Neural progenitor cell (in vitro differentiated cells): ENCODE results near the gene ATXN10. TPM values are rescaled to one million over a fixed set of nuclear protein-coding genes. Genes with fewer than 3 reads are reported as not detected.

Experiments
- DNase-seq: peaks from one replicate; pipeline ENCODE4 v3.0.0-alpha.2; 2016; ENCODE audit warnings: low spot score
- H2AFZ ChIP-seq: fragments of 200-600 bp; sonication (generic); replicated peaks from 2 replicates; pipeline ENCODE4 v1.6.1; 2016; ENCODE audit warnings: antibody characterized with exemption
- H3F3A ChIP-seq: fragments of 200-600 bp; sonication (generic); 2 replicates; pipeline ENCODE4 v1.6.1; 2016; ENCODE audit warnings: antibody characterized with exemption, low read depth
- H3K27ac ChIP-seq: fragments of 200-600 bp; sonication (generic); 2 replicates; pipeline ENCODE4 v1.5.1; 2016; ENCODE audit warnings: mild to moderate bottlenecking
- H3K27me3 ChIP-seq: fragments of 200-600 bp; sonication (generic); 2 replicates; pipeline ENCODE4 v1.6.1; 2016; ENCODE audit warnings: mild to moderate bottlenecking, moderate library complexity
- H3K36me3 ChIP-seq: fragments of 200-600 bp; sonication (generic); 2 replicates; pipeline ENCODE4 v1.5.1; 2016
- H3K4me1 ChIP-seq: fragments of 200-600 bp; sonication (generic); 2 replicates; pipeline ENCODE4 v1.6.1; 2016; ENCODE audit warnings: mixed run types
- H3K4me2 ChIP-seq: fragments of 200-600 bp; sonication (generic); 2 replicates; pipeline ENCODE4 v1.6.1; 2016
- H3K4me3 ChIP-seq: fragments of 200-600 bp; sonication (generic); 2 replicates; pipeline ENCODE4 v1.5.1; 2016
- H3K79me2 ChIP-seq: fragments of 200-600 bp; sonication (generic); 2 replicates; pipeline ENCODE4 v1.6.1; 2016; ENCODE audit warnings: low read depth
- H3K9ac ChIP-seq: fragments of 200-600 bp; sonication (generic); 2 replicates; pipeline ENCODE4 v1.6.1; 2016
- H3K9me3 ChIP-seq: fragments of 200-600 bp; sonication (generic); 2 replicates; pipeline ENCODE4 v1.5.1; 2016; ENCODE audit warnings: low read depth
- H4K20me1 ChIP-seq: fragments of 200-600 bp; sonication (generic); 2 replicates; pipeline ENCODE4 v1.6.1; 2016; ENCODE audit warnings: low read depth
- H3K27ac Mint-ChIP-seq: 3 replicates; pipeline ENCODE4 v1.8.0; 2021; ENCODE audit warnings: mixed read lengths
- H3K27me3 Mint-ChIP-seq: 2 replicates; pipeline ENCODE4 v1.8.0; 2022; ENCODE audit warnings: low read depth, mild to moderate bottlenecking, inconsistent platforms, moderate library complexity, mixed read lengths; ENCODE audit not compliant: insufficient read depth
- H3K36me3 Mint-ChIP-seq: 3 replicates; pipeline ENCODE4 v1.8.0; 2021; ENCODE audit warnings: mixed read lengths
- H3K4me1 Mint-ChIP-seq: 3 replicates; pipeline ENCODE4 v1.8.0; 2021; ENCODE audit warnings: mixed read lengths
- H3K4me3 Mint-ChIP-seq: 3 replicates; pipeline ENCODE4 v1.8.0; 2021; ENCODE audit warnings: mild to moderate bottlenecking, moderate library complexity, mixed read lengths
- H3K9me3 Mint-ChIP-seq: 3 replicates; pipeline ENCODE4 v1.8.0; 2020; ENCODE audit warnings: mixed read lengths
- CTCF ChIP-seq: fragments of 200-600 bp; sonication (generic); IDR thresholded peaks from 2 replicates; pipeline ENCODE4 v1.5.1; 2017; ENCODE audit warnings: antibody characterized with exemption, mild to moderate bottlenecking
- EZH2 ChIP-seq: fragments of 200-600 bp; sonication (generic); IDR thresholded peaks from 2 replicates; pipeline ENCODE4 v1.6.1; 2017; ENCODE audit warnings: antibody characterized with exemption, mild to moderate bottlenecking, moderate library complexity
- EZH2phosphoT487 ChIP-seq: fragments of 200-600 bp; sonication (generic); IDR thresholded peaks from 2 replicates; pipeline ENCODE4 v1.6.1; 2017; ENCODE audit warnings: antibody characterized with exemption
- total RNA-seq: library from RNA; depleted of rRNA; stranded (reverse); fragments of >200 nt; gene quantifications from 2 replicates; pipeline ENCODE4 v1.2.3, GENCODE V29; 2015; ENCODE audit warnings: low replicate concordance

ATXN10 gene
- total RNA-seq, 1 donor from 2014 or later = 168 TPM

- Mint-ChIP-seq H3K36me3 (peaks cover 29% of the 10 kb centered on the region), H3K4me3 (no peak overlapping the region), H3K27me3 (no peaks in the 10 kb centered on the region), H3K9me3 (peaks cover 3% of the 10 kb centered on the region), H3K27ac (no peak overlapping the region), H3K4me1 (peaks cover 16% of the 10 kb centered on the region)
- Histone ChIP-seq H3K4me3 (no peak overlapping the region), H3K9me3 (no peaks in the 10 kb centered on the region), H3K4me1 (peaks cover 6% of the 10 kb centered on the region), H3K36me3 (no peaks in the 10 kb centered on the region), H4K20me1 (peaks cover 8% of the 10 kb centered on the region), H2AFZ (no peak overlapping the region), H3K27me3 (no peaks in the 10 kb centered on the region), H3K9ac (no peak overlapping the region), H3K27ac (no peak overlapping the region), H3K4me2 (no peak overlapping the region), H3F3A (no peaks in the 10 kb centered on the region), H3K79me2 (peaks cover 13% of the 10 kb centered on the region)
- TF ChIP-seq EZH2phosphoT487 = no peak
- no peak for DNase-seq
Measured at GRCh38 chr22:45777046-45777851, 105.6 kb downstream of the ATXN10 start.

DNA sequence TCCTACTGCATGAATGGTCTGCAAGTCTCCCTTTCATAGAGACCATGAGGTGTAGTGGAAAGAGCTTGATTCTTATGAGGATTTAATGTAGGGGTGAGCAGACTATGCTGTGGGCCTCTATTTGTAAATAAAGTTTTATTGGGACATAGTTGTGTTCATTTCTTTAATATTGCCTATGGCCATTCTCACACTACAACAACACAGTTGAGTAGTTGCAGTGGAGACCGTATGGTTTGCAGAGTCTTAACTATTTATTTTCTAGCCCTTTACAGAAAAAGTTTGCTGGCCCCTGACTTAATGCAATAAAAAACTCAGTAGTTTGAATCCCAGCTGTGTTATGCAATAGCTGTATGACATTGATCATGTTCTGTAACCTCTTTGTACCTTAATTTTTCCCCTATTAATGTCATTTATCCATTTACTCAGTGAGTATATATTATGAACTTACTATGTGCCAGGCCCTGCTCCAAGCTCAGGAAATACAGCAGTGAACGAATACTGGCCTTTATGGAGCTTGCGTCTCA is 106.3 kb downstream of the ATXN10 start:
- no peaks in the 10 kb centered on the region for H3K27me3 ChIP-seq
- H3K27ac ChIP-seq = no peak overlapping the region
- peaks cover 9% of the 10 kb centered on the region for H3K79me2 ChIP-seq
- TF ChIP-seq CTCF = no peak
- no peak for TF ChIP-seq EZH2phosphoT487
- no peak for TF ChIP-seq EZH2
- no peaks in the 10 kb centered on the region for H3K9me3 Mint-ChIP-seq
- H3K4me3 Mint-ChIP-seq = no peak overlapping the region
- no peaks in the 10 kb centered on the region for H3K27me3 Mint-ChIP-seq
- no peak overlapping the region for H2AFZ ChIP-seq
- H3F3A ChIP-seq = no peaks in the 10 kb centered on the region
- H3K36me3 Mint-ChIP-seq = peaks cover 22% of the 10 kb centered on the region
- H3K4me1 ChIP-seq = peaks cover 6% of the 10 kb centered on the region
- H3K4me3 ChIP-seq = no peak overlapping the region
- peaks cover 10% of the 10 kb centered on the region for H4K20me1 ChIP-seq
- no peaks in the 10 kb centered on the region for H3K36me3 ChIP-seq
- no peaks in the 10 kb centered on the region for H3K9me3 ChIP-seq
- H3K4me1 Mint-ChIP-seq = peaks cover 13% of the 10 kb centered on the region
- DNase-seq = no peak
- H3K4me2 ChIP-seq = no peak overlapping the region
- no peak overlapping the region for H3K9ac ChIP-seq
- H3K27ac Mint-ChIP-seq = no peak overlapping the region

DNA sequence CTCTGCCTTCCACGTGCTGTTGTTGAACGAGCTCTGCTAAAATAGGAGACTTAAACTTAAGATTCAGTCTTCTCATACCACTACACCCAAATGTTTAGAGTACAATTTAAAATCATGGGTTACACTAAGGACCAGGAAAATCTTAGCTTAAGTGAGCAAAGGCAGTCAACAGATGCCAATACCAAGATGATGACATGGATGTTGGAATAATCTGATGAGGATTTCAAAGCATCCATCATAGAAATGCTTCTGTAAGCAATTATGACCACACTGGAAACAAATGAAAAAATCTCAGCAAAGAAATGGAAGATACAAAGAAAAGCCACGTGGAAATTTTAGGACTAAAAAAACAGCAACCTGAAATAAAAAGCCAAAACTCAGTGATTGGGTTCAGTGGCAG is 109.8 kb downstream of the ATXN10 start:
- no peak overlapping the region for H3K27ac Mint-ChIP-seq
- H3K27ac ChIP-seq = no peak overlapping the region

More for the DNA sequence above, 109.8 kb downstream of the ATXN10 start:
- no peaks in the 10 kb centered on the region for H3K27me3 ChIP-seq
- peaks cover 23% of the 10 kb centered on the region for H3K79me2 ChIP-seq
- Mint-ChIP-seq H3K9me3 (no peaks in the 10 kb centered on the region), H3K36me3 (peaks cover 17% of the 10 kb centered on the region), H3K4me1 (peaks cover 28% of the 10 kb centered on the region), H3K4me3 (no peak overlapping the region), H3K27me3 (no peaks in the 10 kb centered on the region)
- H3K9me3 ChIP-seq = no peaks in the 10 kb centered on the region
- H4K20me1 ChIP-seq = peaks cover 45% of the 10 kb centered on the region
- no peak overlapping the region for H3K4me3 ChIP-seq
- no peak for DNase-seq
- no peak overlapping the region for H3K4me2 ChIP-seq
- H3F3A ChIP-seq = no peaks in the 10 kb centered on the region
- TF ChIP-seq EZH2 (no peak), CTCF (no peak), EZH2phosphoT487 (no peak)
- peaks cover 21% of the 10 kb centered on the region for H3K4me1 ChIP-seq
- H3K36me3 ChIP-seq = no peaks in the 10 kb centered on the region
- no peak overlapping the region for H2AFZ ChIP-seq
- H3K9ac ChIP-seq = no peak overlapping the region
